H1 (cell line): Measurements from ENCODE around the gene CUBN. TPM values are rescaled to one million over a fixed set of nuclear protein-coding genes. Genes with fewer than 3 reads are reported as not detected.

Experiments
- EP300 ChIP-seq, 2 experiments: IDR thresholded peaks; 1 replicate in 1 of 2; 2 replicates in 1 of 2; pipeline ENCODE4 v1.6.1; 2011 to 2012; ENCODE audit warnings: low read depth in 2 of 2, low read length in 2 of 2, mild to moderate bottlenecking in 2 of 2, borderline replicate concordance in 1 of 2, inconsistent platforms in 1 of 2, moderate library complexity in 1 of 2
- GTF2F1 ChIP-seq: IDR thresholded peaks from 2 replicates; pipeline ENCODE4 v1.6.1; 2012; ENCODE audit warnings: low read depth, low read length, improper control_type of control experiment, borderline replicate concordance
- HDAC6 ChIP-seq: IDR thresholded peaks from one replicate; pipeline ENCODE4 v1.7.1; 2012; ENCODE audit warnings: low read depth, mild to moderate bottlenecking, inconsistent platforms, low read length, moderate library complexity
- MAFK ChIP-seq: IDR thresholded peaks from 2 replicates; pipeline ENCODE4 v1.6.1; 2012; ENCODE audit warnings: low read depth, mild to moderate bottlenecking, improper control_type of control experiment, low read length
- TCF12 ChIP-seq: IDR thresholded peaks from 2 replicates; pipeline ENCODE4 v1.6.1; 2011; ENCODE audit warnings: low read depth, mild to moderate bottlenecking, low read length
- polyA plus RNA-seq, 7 experiments: library from polyadenylated mRNA; depleted of rRNA in 3 of 7; stranded (reverse) in 5 of 7; unstranded in 2 of 7; fragments of >200 nt in 5 of 7; fragments of 200-250 nt in 2 of 7; gene quantifications; 1 replicate in 5 of 7; 2 replicates in 1 of 7; 4 replicates in 1 of 7; pipeline versions ENCODE4 v1.2.1 to v1.2.3, GENCODE V29; 2011 to 2013; ENCODE audit warnings: missing spikeins in 2 of 7, mixed read lengths in 2 of 7
- total RNA-seq: library from RNA; stranded (reverse); fragmentation: NEBNext Ultra II Directional; extraction: Animal tissue kit (Norgen Biotek cat#: 25700); gene quantifications from 2 replicates; pipeline ENCODE4 v1.2.1, GENCODE V29; 2021

Gene CUBN
- total and polyA plus RNA-seq, 2 of the 8 experiments (the other 6 are each of a cell fraction or from before 2014, with no cell fraction given): 0.04 to 0.08 TPM

GRCh38 chr10:16794005-16794404 lies 335.6 kb downstream of the CUBN start (continued):
- TF ChIP-seq HDAC6 (no peak), MAFK (no peak), GTF2F1 (no peak), EP300 (IDR thresholded peaks at IDR 0.05; ENCODE audit: borderline replicate concordance in 1 of 2, low read depth in 2 of 2, low read length in 2 of 2) (no peak), TCF12 (no peak)
